ENCODE results near the gene CD2AP.
"Not testable (repeated sequence)": the region's sequence is repeated elsewhere in the genome, so short reads cannot be mapped to it uniquely, and the experiment has no call there.

Gene CD2AP

GRCh38 chr6:47647626-47648025 is 170.0 kb downstream of the CD2AP start:
- not testable (repeated sequence) for DNase-seq

- no peak for DNase-seq
Observed at GRCh38 chr6:47648031-47648430, 170.4 kb downstream of the CD2AP start.

GRCh38 chr6:47650553-47651432 is 173.2 kb downstream of the CD2AP start:
- no peak for DNase-seq

- DNase-seq = no peak
Observed at GRCh38 chr6:47651505-47651944, 173.9 kb downstream of the CD2AP start.

GRCh38 chr6:47653706-47654105 is 176.1 kb downstream of the CD2AP start:
- no peak for DNase-seq

GRCh38 chr6:47654255-47654654 is 176.7 kb downstream of the CD2AP start:
- no peak for DNase-seq

GRCh38 chr6:47655719-47656595 is 178.4 kb downstream of the CD2AP start:
- no peak for DNase-seq

- no peak for DNase-seq
Observed at GRCh38 chr6:47661960-47662359, 184.4 kb downstream of the CD2AP start.

- no peak for DNase-seq
Observed at GRCh38 chr6:47663462-47664216, 186.1 kb downstream of the CD2AP start.

GRCh38 chr6:47665112-47665511 is 187.5 kb downstream of the CD2AP start:
- DNase-seq = no peak

- no peak for DNase-seq
Observed at GRCh38 chr6:47669684-47670513, 192.3 kb downstream of the CD2AP start.

- DNase-seq = no peak
Observed at GRCh38 chr6:47670851-47671250, 193.3 kb downstream of the CD2AP start.

- no peak for DNase-seq
Observed at GRCh38 chr6:47671777-47672176, 194.2 kb downstream of the CD2AP start.

- DNase-seq = no peak
Observed at GRCh38 chr6:47672816-47673215, 195.2 kb downstream of the CD2AP start.

GRCh38 chr6:47674673-47675072 is 197.1 kb downstream of the CD2AP start:
- no peak for DNase-seq
